Sigmoid colon (tissue), 4 donors: ENCODE results near the gene SIK3.

Experiments used
- CTCF ChIP-seq, 4 experiments: fragments of 450-650 bp in 3 of 4; fragments of 200-600 bp in 1 of 4; IDR thresholded peaks; one replicate each; pipeline ENCODE4 v1.5.1; 2016 to 2019; ENCODE audit warnings: antibody characterized with exemption in 4 of 4, mild to moderate bottlenecking in 3 of 4, moderate library complexity in 2 of 4
- EP300 ChIP-seq, 4 donors: sonication (generic); formaldehyde crosslinking; IDR thresholded peaks; one replicate each; pipeline ENCODE4 v1.6.1; 2017; ENCODE audit warnings: antibody characterized with exemption in 4 of 4
- POLR2A ChIP-seq, 2 donors: fragments of 450-650 bp; IDR thresholded peaks; one replicate each; pipeline ENCODE4 v1.6.1; 2016; ENCODE audit warnings: antibody characterized with exemption in 2 of 2, mild to moderate bottlenecking in 2 of 2, moderate library complexity in 2 of 2
- POLR2AphosphoS5 ChIP-seq, 4 donors: sonication (generic); formaldehyde crosslinking; IDR thresholded peaks; one replicate each; pipeline ENCODE4 v1.6.1; 2017; ENCODE audit warnings: antibody characterized with exemption in 4 of 4

GRCh38 chr11:117128289-117128688 is 30.1 kb upstream of the SIK3 start:
- no peak for TF ChIP-seq CTCF (IDR thresholded peaks at IDR 0.05)
- no peak for TF ChIP-seq POLR2A (IDR thresholded peaks at IDR 0.05)
- no peak for TF ChIP-seq EP300 (IDR thresholded peaks at IDR 0.05)
- no peak for TF ChIP-seq POLR2AphosphoS5 (IDR thresholded peaks at IDR 0.05)
